T-helper 2 cell (primary cell): ENCODE data around the gene IRF5.
"Not testable (repeated sequence)": the region's sequence is repeated elsewhere in the genome, so short reads cannot be mapped to it uniquely, and the experiment has no call there.

Experiments used
- DNase-seq, 5 experiments: peaks; one replicate each; pipeline versions ENCODE4 v3.0.0 to v3.0.0-alpha.2; 2012 to 2022

IRF5 gene

DNA sequence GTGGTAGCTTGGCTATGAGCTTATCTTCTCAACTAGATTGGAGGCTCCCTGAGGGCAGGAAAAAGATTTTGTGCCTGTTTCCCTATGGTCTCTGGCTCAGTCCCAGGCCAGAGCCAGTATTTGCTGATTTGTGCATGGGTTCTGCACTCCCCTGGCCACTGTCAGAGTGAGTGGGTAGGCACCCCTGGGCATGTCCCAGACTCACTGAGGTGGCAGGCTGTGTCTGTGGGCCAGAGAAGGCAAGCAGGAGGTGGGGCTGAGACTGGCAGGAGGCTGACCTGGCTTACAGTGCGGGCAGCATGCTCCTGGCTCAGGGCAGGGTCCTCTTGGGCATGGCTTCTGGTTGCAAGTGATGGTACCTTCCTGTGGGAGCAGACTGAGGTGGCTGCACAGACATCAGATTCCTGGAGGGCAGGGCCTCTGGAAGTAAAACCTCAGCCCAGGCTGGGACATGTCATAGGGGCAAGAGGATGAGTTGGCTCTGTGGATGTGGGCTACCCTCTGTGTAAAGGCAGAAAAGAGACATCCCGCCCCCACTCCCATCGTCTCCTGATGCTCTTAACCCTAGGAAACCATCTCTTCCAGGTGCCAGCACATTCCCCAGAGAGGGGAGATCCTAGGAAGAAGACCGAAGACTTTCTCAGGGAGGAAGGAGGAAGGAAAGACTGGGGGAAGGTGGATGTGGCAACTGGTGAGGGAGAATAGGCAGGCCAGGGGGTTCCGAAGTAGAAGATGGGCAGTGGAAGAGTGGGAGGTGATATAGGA, 31.5 kb upstream of the IRF5 start:
- DNase-seq: no peak

DNA sequence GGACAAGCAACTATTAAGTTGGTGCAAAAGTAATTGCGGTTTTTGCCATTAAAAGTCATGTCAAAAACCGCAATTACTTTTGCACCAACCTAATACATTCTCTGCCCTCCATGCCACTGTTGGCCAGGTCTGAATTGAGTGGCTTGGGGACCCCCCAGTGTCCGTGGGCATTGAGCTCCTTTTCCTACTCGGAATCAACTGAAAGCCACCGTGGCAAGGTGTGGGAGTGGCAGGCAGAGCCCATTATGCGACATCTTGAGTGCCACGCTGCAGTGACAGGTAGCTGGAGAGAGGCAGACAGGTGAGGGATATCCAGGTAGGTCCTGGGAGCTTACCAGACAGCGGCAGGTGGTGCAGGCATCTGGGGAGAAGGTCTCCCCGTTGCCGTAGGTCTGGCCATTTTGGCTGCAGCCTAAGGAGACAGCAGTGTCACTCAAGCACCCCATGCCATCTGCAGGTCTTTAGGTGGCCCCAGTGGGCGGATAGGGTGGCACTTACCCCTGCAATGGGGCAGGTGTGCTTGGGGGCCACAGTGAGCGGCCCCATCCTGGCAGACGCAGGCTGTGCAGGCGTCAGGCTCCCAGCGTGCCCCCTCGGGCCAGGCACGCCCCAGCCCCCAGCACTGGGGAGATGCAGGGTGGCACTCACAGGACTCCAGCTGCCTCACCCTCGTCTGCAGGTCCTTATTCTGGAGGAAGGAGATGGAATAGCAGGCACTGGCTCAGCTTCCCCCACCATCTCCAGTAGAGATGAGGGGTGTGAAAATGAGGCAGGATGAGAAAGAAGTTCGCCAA, 30.8 kb upstream of the IRF5 start:
- DNase-seq: no peak

DNA sequence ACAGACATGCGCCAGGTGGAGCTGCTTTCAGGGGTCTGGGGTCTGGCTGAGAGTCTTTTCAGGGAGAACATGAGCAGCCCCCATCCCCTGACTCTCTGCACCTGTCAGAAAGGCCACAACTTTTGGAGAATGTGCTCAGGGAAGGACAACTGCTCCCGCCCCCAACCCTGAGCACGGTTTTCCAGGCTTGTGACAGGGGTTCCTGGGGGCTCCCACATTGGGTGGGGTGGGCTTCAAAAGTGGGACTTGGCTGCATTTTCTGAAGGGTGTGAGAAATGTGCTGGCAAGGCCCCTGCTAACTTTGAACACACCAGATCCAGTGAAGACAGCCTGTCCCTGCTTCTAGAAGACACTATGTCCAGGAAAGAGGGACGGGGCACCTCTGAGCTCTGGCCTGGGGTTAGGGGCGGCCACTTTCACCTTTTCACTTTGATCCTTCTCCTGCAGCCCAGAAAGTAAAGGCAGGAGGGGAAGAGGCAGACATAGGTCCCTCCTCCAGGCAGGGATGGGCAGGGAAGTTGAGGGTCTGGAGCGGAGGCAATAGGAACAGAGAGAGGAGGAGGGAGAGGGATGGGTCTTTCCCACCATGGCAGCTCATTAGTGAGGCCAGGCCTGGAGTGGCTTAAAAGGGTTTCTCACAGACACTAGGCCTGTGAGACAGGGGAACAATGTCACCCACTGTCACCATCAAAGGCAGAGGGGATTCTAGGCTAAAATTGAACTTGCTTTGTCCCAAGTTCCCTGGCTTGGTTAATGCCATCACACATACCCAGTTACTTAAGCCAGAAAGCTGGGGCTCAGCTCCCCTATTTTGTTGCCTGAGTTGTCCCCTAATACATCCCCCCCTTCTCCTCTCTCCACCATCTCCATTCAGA, 28.7 kb upstream of the IRF5 start:
- DNase-seq: no peak

DNA sequence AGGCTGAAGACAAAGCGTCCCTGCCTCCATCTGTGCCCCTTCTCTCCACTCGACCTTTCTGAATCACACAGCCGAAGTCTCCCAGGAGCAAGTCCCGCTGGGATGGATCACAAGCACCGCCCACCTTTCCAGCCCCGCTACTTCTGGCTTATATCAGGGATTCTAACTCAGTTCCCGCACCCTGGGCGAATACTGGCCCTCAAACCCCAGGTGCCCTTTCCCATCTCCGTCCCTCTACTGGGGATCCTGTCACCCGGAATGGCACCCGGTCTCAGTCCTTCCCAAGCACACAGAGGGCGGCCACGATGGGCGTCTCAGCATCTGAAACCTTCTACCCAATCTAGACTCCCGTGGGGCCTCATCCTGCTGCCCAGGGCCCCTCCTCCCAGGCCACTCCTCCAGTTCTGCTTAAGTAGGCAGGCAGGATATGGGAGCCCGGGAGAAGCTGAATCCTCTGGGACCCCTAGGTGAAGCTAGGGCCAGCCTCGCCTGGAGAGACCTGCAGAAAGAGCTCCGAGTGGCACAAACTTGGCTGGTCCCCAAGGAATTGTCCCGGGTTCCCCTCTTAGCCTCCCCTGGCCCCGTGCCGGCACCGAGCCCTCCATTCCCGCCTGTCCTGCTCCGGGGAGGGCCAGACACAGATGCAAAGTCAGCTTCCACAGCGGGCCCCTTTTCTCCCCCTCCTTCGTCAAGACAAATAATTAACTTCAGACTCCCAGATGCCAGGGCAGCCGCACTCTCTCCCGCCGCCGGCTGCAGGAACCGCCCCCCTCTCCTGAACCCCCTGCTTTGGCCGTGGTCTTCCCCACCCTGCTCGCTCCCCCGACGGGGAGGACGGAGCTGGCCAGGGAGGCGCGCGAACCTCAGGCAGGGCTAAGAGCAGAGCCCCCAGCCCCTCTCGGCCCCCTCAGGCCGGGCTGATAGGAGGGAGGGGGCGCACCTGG, 27.8 kb upstream of the IRF5 start:
- no peak for DNase-seq

DNA sequence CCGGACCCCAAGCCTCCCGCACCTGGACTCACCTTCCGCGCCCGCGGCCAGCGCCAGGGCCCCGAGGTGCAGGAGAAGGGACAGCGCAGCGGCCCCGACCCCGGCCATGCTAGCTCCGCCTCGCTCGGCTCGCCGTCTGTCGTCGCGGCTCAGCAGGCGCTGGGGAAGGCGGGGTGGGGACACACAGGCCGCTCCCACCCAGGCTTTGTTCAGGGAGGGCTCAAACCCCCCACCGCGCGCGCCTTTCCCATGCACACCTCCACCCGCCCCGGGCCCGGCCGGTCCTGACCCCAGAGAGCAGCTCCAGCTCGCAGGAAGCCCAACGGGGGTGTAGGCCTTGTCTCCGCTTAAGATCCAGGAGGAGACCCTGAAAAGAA, 27.2 kb upstream of the IRF5 start, which contains the start of gene KCP:
KCP (minus strand) TSS at position 141 of the 377 bp plus-strand sequence; CDS start at position 108, 33 bp downstream.
- DNase-seq: no peak

DNA sequence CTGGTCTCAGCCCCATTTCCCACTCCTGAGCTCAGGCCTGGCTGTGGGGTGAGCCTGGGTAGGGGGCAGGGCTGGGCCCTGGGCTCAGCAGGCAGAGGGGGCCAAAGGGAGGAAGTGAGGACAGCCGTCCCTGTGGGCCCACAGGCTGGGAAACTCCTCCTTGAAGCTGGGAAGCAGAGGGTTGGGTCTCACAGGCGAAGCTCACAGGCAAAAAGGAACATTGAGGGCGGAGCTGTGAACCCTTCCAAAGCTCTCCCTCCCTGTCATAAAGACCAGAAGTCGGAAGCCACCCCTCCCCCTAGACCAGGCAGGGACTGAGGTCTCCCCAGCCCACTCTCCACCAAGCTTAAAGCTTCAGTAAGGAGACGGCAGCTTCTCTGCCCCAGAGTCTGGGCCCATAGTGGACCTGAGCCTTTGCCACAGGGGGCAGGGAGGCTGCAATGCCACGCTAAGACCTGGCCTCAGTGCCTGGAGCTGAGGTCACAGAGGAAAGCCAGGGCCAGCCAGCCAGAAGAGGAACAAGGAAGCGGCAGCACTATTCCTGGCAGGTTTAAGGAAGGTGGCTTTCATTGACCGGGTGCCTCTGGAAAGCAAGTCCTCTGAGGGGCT, 26.2 kb upstream of the IRF5 start:
- no peak for DNase-seq

GRCh38 chr7:128912281-128912680, 25.4 kb upstream of the IRF5 start:
- DNase-seq: no peak

- not testable (repeated sequence) for DNase-seq
These were observed 24.8 kb upstream of the IRF5 start for GRCh38 chr7:128912709-128913495.

DNA sequence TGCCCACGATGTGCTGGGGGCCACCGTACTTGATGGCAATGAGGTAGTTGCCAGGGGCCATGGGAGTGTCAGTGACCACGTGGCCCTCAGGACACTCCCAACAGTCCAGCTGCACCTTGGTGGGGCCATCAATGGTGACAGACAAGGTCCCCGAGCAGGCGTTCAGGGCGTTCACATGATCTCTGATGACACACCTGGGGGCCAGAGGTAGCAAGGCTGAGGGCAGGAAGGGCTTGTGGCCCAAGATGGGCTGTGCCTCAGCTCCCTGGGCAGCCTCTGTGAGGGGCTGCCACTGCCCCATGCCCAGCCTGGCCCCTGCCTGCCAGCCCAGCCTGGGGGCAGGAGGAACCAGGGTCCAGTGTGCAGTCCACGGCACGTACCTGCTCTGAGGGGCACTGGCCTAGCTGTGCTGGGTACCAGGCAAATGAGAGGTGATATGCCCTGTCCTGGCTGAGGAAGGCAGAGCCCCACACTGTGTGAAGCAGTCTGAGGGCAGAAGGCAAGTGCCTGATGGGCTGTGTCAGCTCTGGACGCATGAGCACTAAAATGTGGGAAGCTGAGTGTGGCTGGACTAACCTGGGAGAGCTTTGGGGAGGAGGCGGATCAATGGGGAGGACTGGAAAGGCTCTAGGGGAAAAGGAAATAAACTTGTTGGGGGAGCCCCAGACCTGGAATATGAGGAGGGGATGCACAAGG, 23.7 kb upstream of the IRF5 start:
- no peak for DNase-seq

GRCh38 chr7:128914566-128915151, 23.1 kb upstream of the IRF5 start:
- DNase-seq: no peak

DNA sequence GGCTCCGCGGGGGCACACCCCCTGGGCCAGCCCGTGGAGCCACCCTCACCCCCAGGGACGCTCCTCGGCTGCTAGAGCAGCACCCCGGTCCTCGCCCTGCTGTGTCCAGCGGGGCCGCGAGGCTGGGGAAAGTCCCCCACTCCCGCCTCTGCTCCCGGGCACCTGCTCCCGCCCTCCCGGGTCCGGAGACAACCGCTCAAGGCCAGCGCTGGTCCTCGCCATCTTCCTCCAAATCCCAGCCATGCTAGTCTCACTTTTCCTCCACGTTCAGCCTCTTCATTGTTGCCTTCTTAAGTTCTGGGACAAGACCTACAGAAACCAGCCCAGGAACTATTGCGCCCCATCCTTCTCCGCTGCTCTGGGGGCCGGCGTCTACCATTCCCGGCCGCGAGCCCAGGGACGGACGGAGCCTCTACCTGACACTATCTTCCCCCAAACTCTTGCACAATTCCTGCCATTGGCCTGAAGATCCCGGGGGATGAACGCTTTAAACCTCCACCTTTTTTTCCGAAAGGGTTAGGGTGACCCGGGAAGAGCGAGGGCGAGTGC, 22.4 kb upstream of the IRF5 start:
- no peak for DNase-seq

DNA sequence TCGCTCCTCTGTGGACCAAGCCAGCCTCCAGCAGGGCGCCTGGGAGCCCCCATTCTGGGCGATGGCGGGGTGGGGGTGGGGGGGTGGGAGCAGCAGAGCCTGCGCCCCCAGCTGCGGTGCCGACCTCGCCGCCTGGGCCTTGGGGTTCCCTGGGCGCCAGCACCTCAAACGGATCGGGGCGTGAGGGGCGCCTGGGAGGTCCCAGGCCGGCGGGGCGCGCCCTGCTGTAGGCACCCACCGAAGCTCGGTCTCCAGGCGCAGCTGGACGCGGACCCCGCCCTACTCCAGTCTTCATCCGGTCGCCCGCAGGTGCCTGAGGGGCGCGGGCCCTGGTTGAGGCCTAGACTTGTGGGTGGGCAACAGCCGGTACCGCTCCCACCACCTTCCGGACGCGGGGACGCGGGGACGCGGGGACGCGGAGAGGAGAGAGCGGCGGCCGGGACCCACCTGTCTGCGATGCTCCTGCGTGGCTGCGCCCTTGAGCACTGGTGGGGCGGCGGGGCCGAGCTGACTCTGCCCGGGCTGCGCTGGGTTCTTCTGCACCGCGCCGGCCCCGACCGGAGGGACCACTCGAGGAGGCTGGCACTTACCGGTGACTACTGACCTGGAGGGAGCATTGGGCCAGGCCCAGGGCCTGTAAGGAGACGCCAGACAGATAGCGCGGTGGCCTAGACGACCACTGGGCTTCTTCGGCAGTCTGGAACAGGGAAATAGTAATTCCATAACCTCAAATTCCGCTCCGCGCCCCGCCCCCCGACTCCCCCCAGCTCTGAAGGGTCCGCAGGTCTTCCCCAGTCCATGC, 21.7 kb upstream of the IRF5 start:
- no peak for DNase-seq

- no peak for DNase-seq
These were observed 21.1 kb upstream of the IRF5 start for GRCh38 chr7:128916643-128916915.

DNA sequence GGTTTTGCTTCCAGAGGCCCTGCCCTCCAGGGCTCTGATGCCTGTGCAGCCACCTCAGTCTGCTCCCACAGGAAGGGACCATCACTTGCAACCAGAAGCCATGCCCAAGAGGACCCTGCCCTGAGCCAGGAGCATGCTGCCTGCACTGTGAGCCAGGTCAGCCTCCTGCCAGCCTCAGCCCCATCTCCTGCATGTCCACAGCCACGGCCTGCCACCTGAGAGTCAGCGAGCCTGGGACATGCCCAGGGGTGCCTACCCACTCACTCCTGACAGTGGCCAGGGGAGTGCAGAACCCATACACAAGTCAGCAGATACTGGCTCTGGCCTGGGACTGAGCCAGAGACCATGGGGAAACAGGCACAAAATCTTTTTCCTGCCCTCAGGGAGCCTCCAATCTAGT, 20.6 kb upstream of the IRF5 start:
- DNase-seq: no peak

DNA sequence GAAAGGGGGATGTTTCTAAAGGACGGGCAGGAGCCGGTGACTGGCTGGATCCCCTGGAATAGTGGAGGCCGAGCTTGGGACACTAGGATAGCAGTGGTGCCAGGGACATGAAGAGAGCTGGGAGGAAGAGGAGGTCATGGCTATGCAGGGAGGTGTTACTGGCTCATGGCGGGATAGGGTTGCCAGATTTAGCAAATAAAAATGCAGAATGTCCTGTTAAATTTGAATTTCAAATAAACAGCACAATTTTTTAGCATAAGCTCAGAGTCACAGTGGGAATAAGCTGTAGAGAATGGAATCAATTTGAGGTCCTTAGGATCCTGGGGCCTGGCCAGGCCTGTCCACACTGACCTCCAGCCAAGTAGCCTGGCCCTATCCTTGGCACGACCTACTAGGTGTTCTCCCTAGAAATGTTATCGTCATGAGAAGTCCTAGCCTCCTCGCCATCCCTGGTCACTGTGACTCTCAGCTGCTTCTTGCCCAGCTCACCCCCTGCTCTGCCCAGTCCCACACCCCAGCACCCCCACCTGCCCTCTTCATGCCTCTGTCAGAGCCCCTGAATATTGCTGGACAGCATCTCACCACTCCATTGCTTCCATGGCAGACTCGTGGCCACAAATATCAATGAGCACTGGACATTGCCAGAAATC, 19.6 kb upstream of the IRF5 start:
- DNase-seq: no peak

DNA sequence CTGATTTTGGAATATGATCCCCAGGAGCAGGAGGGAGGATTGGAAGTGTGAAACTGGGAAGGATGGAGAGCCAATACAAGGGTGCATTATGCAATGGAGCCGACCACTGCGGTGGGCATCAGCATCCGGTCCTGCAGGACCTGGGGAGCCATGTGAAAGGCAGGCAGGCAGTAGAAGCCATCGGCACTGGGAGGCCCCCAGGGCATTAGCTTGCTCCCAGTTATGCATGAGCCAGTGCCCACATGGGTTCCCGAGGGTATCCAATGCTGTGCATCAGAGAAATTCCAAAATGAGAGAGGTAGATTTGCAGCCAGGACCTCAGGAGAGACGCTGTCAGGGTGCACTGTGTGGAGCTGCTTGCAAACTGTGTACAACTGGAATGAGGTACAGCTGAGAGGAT, 18.5 kb upstream of the IRF5 start:
- no peak for DNase-seq

DNA sequence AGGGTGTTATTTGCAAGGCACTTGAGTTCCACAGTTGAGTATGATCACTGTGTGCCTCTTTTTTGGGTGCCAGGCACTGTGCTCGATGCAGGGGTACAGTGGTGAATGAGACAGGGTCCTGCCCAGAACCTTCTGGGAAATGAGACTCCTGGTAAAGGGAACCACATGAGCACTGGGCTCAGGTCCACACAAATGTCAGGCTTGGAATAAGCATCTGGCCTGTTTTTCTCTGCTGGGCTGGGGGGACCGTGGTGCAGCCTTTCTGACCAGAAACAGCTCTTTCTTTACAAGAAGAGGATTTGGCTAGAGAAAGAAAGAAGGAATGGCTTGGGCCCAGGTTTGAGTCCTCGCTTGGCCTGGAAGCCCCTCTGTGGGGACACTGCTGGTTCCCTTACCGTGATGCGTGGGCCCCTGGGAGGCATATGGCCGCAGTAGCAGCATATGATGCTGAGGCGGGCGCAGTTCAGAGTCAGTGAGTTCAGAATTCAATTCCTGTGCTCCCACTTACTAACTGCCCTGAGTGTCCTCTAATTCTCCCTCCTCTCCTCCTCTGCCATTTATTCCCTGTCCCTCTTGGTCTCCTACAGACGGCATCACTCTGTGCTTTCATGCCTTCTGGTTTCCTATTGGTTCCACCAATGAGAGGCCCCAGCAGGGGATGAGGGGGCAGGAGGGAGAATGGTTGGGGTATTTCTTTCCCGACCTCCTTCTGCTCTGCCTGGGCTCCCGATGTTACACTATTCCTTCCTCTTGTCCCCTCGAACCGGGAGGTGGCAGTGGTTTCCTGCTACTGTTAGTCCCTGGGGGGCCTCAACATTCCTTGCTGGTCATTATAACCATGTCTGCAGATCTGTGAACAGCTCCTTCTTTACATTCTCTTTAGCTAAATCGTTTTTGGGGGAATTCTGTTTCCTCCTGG, 17.6 kb upstream of the IRF5 start:
- no peak for DNase-seq
